HCT116 (cell line): ENCODE results near the gene LCN6. TPM values are rescaled to one million over a fixed set of nuclear protein-coding genes. Genes with fewer than 3 reads are reported as not detected.

ENCODE experiments used
- ATAC-seq: fragments of 200-7000 bp; cut with Tn5 transposase; 2 replicates; pipeline ENCODE4 v1.9.1; 2020; ENCODE audit warnings: mild to moderate bottlenecking, moderate library complexity
- BruUV-seq: library from RNA; stranded (reverse); fragments of 400-500 nt; replicated peaks from 2 replicates; lab custom pipeline; 2021; lab: Mats Ljungman, UMichigan
- CTCF ChIA-PET: fragments of 300-600 bp; sonication (Branson Sonifier 250); formaldehyde crosslinking; loops from one replicate; lab custom pipeline; 2021; ENCODE audit warnings: antibody characterized with exemption; lab: Charles Lee
- POLR2A ChIA-PET: fragments of 300-600, 350-600 bp; sonication (Branson Sonifier 250); formaldehyde crosslinking; loops from one replicate; lab custom pipeline; 2021; ENCODE audit warnings: antibody characterized with exemption; lab: Charles Lee
- RAD21 ChIA-PET, 2 experiments: fragments of 300-600 bp; sonication (Branson Sonifier 250); formaldehyde crosslinking; loops; one replicate each; lab custom pipeline; 2023; ENCODE audit warnings: low total read pairs in 2 of 2; ENCODE audit not compliant: uncharacterized antibody in 2 of 2, unreplicated experiment in 2 of 2, low non-redundant PET in 1 of 2; lab: Charles Lee
- DNase-seq: peaks from one replicate; pipeline ENCODE4 v3.0.0-alpha.2; 2010; ENCODE audit warnings: low read depth, low spot score
- H2AFZ ChIP-seq: fragments of 200-600 bp; shearing (Covaris generic), sonication (generic); 2 replicates; pipeline ENCODE4 v1.6.1; 2017; ENCODE audit warnings: low read depth, mixed run types, mixed read lengths, antibody characterized with exemption, low read length; ENCODE audit not compliant: poor library complexity, severe bottlenecking
- H3K27ac ChIP-seq: 2 replicates; pipeline ENCODE4 v1.5.1; 2012; ENCODE audit warnings: low read depth, low read length
- H3K27me3 ChIP-seq: fragments of 200-600 bp; sonication (generic); 2 replicates; pipeline ENCODE4 v1.6.1; 2016; ENCODE audit warnings: mixed run types, low read length, mixed read lengths; ENCODE audit not compliant: insufficient read depth
- H3K36me3 ChIP-seq, 2 experiments: fragments of 200-500 bp in 1 of 2; fragments of 200-600 bp in 1 of 2; sonication (Bioruptor generic) in 1 of 2; sonication (generic) in 1 of 2; 2 replicates each; pipeline versions ENCODE4 v1.5.1 to v1.6.1; 2014 to 2016; ENCODE audit warnings: low read length in 2 of 2, inconsistent platforms in 1 of 2, mixed read lengths in 1 of 2, mixed run types in 1 of 2; ENCODE audit not compliant: insufficient read depth in 2 of 2, control insufficient read depth in 1 of 2
- H3K4me1 ChIP-seq, 2 experiments: fragments of 200-600 bp in 1 of 2; sonication (generic) in 1 of 2; 2 replicates each; pipeline versions ENCODE4 v1.5.1 to v1.6.1; 2012 to 2017; ENCODE audit warnings: low read length in 2 of 2, inconsistent platforms in 1 of 2, mild to moderate bottlenecking in 1 of 2, mixed read lengths in 1 of 2, mixed run types in 1 of 2, moderate library complexity in 1 of 2; ENCODE audit not compliant: insufficient read depth in 2 of 2, control insufficient read depth in 1 of 2
- H3K4me2 ChIP-seq: fragments of 200-600 bp; sonication (generic); 2 replicates; pipeline ENCODE4 v1.6.1; 2017; ENCODE audit warnings: mixed run types, low read length, mixed read lengths
- H3K4me3 ChIP-seq, 2 experiments: fragments of 200-600 bp in 1 of 2; sonication (generic) in 1 of 2; replicated peaks in 1 of 2; 2 replicates each; pipeline ENCODE4 v1.5.1; 2011 to 2016; ENCODE audit warnings: low read length in 2 of 2, control low read depth in 1 of 2, low read depth in 1 of 2, mild to moderate bottlenecking in 1 of 2, mixed read lengths in 1 of 2, mixed run types in 1 of 2
- H3K79me2 ChIP-seq: fragments of 200-600 bp; sonication (generic); 2 replicates; pipeline ENCODE4 v1.6.1; 2017; ENCODE audit warnings: mild to moderate bottlenecking, mixed run types, low read length, moderate library complexity, mixed read lengths; ENCODE audit not compliant: insufficient read depth
- H3K9ac ChIP-seq: fragments of 200-600 bp; sonication (generic); 2 replicates; pipeline ENCODE4 v1.6.1; 2016; ENCODE audit warnings: low read length, mixed read lengths
- H3K9me2 ChIP-seq: fragments of 200-600 bp; sonication (generic), shearing (Covaris generic); 2 replicates; pipeline ENCODE4 v1.6.1; 2017; ENCODE audit warnings: mixed run types, mild to moderate bottlenecking, moderate library complexity; ENCODE audit not compliant: insufficient read depth
- H3K9me3 ChIP-seq, 2 experiments: fragments of 200-500 bp in 1 of 2; fragments of 200-600 bp in 1 of 2; sonication (Bioruptor generic) in 1 of 2; sonication (generic) in 1 of 2; 2 replicates each; pipeline ENCODE4 v1.6.1; 2014 to 2017; ENCODE audit warnings: low read length in 2 of 2, mixed read lengths in 2 of 2, inconsistent platforms in 1 of 2, low read depth in 1 of 2, mild to moderate bottlenecking in 1 of 2, mixed run types in 1 of 2, moderate library complexity in 1 of 2; ENCODE audit not compliant: control insufficient read depth in 1 of 2, insufficient read depth in 1 of 2
- H4K20me1 ChIP-seq: fragments of 200-600 bp; sonication (generic), shearing (Covaris generic); 2 replicates; pipeline ENCODE4 v1.6.1; 2017; ENCODE audit warnings: mixed run types, mild to moderate bottlenecking, moderate library complexity; ENCODE audit not compliant: insufficient read depth
- JUND ChIP-seq: IDR thresholded peaks from 2 replicates; pipeline ENCODE4 v1.6.1; 2012
- POLR2A ChIP-seq: IDR thresholded peaks from 2 replicates; pipeline ENCODE4 v1.7.0; 2011; ENCODE audit warnings: borderline replicate concordance; ENCODE audit not compliant: insufficient read depth, insufficient read length; ENCODE audit errors: extremely low read depth
- RAD21 ChIP-seq: IDR thresholded peaks from 2 replicates; pipeline ENCODE4 v1.6.1; 2012; ENCODE audit warnings: low read depth, mild to moderate bottlenecking
- SIN3A ChIP-seq: IDR thresholded peaks from 2 replicates; pipeline ENCODE4 v1.6.1; 2012; ENCODE audit warnings: low read depth
- SRF ChIP-seq: IDR thresholded peaks from 2 replicates; pipeline ENCODE4 v1.6.1; 2012; ENCODE audit warnings: low read depth
- YY1 ChIP-seq: IDR thresholded peaks from 2 replicates; pipeline ENCODE4 v1.6.1; 2011; ENCODE audit warnings: low read length, low read depth, moderate library complexity, mild to moderate bottlenecking; ENCODE audit not compliant: insufficient replicate concordance; ENCODE audit errors: extremely low read depth
- ZFX ChIP-seq: fragments of 450-650 bp; IDR thresholded peaks from 2 replicates; pipeline ENCODE4 v1.6.1; 2017
- ZNF274 ChIP-seq: fragments of 200-500 bp; sonication (Bioruptor generic); IDR thresholded peaks from 2 replicates; pipeline ENCODE4 v1.6.1; 2014; ENCODE audit warnings: mild to moderate bottlenecking, low read depth, low read length, inconsistent platforms
- intact Hi-C: fragments of 100-400 bp; cut with micrococcal nuclease; formaldehyde crosslinking; loops from 2 replicates; pipeline ENCODE4 v1.10.0; 2022
- total RNA-seq: library from RNA; stranded (reverse); gene quantifications from one replicate; pipeline ENCODE4 v1.2.1, GENCODE V29; 2021; ENCODE audit not compliant: unreplicated experiment
- TF ChIP-seq, protein P1 (sequence below), 3 experiments: fragments of 200-600 bp in 1 of 3; sonication (generic) in 1 of 3; IDR thresholded peaks in 2 of 3; conservative IDR thresholded peaks in 1 of 3; 2 replicates each; pipeline ENCODE4 v1.5.1; 2012 to 2017; ENCODE audit warnings: low read depth in 2 of 3, low read length in 2 of 3, antibody characterized with exemption in 1 of 3, borderline replicate concordance in 1 of 3, control low read depth in 1 of 3, mild to moderate bottlenecking in 1 of 3, mixed read lengths in 1 of 3, mixed run types in 1 of 3, moderate library complexity in 1 of 3; ENCODE audit not compliant: insufficient read depth in 1 of 3
- TF ChIP-seq, protein P2 (sequence below): IDR thresholded peaks from 2 replicates; pipeline ENCODE4 v1.6.1; 2011; ENCODE audit warnings: mild to moderate bottlenecking, low read length, moderate library complexity; ENCODE audit not compliant: insufficient replicate concordance; ENCODE audit errors: extremely low read depth
- TF ChIP-seq, protein P3 (sequence below): IDR thresholded peaks from 2 replicates; pipeline ENCODE4 v1.6.1; 2012
- TF ChIP-seq, protein P4 (sequence below): IDR thresholded peaks from 2 replicates; pipeline ENCODE4 v1.6.1; 2012; ENCODE audit warnings: low read depth

LCN6 gene
- total RNA-seq, 1 experiment from 2014 or later: not detected

DNA sequence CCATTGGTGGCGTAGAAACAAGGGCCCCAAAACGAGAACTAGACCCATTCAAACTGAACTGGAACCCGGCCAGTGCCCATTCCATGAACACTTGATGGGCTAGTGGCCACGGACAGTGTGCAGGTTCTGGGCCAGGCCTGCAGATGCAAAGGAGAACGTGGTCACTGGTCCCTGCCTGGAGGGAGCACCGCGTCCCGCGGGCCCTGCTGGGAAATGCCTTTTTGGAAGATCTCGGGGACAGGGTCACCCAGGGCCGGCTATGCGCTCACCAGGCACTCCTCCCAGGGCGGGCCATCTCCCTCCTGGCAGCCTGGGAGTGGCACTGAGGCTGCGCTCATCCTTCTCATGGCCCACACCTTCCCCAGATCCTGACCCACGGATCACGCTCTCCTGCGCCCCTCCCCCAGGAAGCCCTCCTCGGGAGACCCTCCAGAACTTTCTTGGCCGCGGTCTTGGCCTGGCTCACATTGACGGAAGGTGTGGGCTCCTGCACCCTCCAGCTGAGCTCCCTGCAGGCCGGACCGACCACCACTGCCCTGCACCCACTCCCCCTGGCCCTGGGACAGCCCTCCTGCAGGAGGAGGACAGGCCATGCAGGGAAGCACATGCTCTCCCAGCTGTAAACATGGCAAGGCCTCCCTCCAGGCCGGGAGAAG, 38.7 kb downstream of the LCN6 start:
- no TSS peak for BruUV-seq
- intact Hi-C loops: no loop called here
- Histone ChIP-seq H3K27me3 (no peaks in the 10 kb centered on the region), H3K36me3 (no peaks in the 10 kb centered on the region), H3K9ac (no peak overlapping the region), H3K9me2 (no peaks in the 10 kb centered on the region), H3K4me2 (no peak overlapping the region), H4K20me1 (no peaks in the 10 kb centered on the region), H3K4me1 (peaks cover 15 to 40% of the 10 kb centered on the region in 2 experiments), H3K9me3 (no peaks in the 10 kb centered on the region), H2AFZ (no peak overlapping the region), H3K27ac (no peak overlapping the region), H3K4me3 (no peak overlapping the region), H3K79me2 (no peaks in the 10 kb centered on the region; the same call in 1 of the 2 replicates)
- TF ChIP-seq RAD21: no peak
- no peak for TF ChIP-seq SRF
- no peak for TF ChIP-seq ZNF274
- no peak for TF ChIP-seq POLR2A
- TF ChIP-seq, protein P1, sequence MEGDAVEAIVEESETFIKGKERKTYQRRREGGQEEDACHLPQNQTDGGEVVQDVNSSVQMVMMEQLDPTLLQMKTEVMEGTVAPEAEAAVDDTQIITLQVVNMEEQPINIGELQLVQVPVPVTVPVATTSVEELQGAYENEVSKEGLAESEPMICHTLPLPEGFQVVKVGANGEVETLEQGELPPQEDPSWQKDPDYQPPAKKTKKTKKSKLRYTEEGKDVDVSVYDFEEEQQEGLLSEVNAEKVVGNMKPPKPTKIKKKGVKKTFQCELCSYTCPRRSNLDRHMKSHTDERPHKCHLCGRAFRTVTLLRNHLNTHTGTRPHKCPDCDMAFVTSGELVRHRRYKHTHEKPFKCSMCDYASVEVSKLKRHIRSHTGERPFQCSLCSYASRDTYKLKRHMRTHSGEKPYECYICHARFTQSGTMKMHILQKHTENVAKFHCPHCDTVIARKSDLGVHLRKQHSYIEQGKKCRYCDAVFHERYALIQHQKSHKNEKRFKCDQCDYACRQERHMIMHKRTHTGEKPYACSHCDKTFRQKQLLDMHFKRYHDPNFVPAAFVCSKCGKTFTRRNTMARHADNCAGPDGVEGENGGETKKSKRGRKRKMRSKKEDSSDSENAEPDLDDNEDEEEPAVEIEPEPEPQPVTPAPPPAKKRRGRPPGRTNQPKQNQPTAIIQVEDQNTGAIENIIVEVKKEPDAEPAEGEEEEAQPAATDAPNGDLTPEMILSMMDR (IDR thresholded peaks at IDR 0.05 in 2 of 3, conservative IDR thresholded peaks at IDR 0.05 in 1 of 3; ENCODE audit: borderline replicate concordance in 1 of 3, insufficient read depth in 1 of 3, low read depth in 2 of 3, low read length in 2 of 3): no peak
- TF ChIP-seq, protein P2, sequence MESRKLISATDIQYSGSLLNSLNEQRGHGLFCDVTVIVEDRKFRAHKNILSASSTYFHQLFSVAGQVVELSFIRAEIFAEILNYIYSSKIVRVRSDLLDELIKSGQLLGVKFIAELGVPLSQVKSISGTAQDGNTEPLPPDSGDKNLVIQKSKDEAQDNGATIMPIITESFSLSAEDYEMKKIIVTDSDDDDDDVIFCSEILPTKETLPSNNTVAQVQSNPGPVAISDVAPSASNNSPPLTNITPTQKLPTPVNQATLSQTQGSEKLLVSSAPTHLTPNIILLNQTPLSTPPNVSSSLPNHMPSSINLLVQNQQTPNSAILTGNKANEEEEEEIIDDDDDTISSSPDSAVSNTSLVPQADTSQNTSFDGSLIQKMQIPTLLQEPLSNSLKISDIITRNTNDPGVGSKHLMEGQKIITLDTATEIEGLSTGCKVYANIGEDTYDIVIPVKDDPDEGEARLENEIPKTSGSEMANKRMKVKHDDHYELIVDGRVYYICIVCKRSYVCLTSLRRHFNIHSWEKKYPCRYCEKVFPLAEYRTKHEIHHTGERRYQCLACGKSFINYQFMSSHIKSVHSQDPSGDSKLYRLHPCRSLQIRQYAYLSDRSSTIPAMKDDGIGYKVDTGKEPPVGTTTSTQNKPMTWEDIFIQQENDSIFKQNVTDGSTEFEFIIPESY: no peak
- no peak for TF ChIP-seq ZFX
- TF ChIP-seq JUND: no peak
- TF ChIP-seq SIN3A: no peak
- TF ChIP-seq YY1: no peak
- TF ChIP-seq, protein P3, sequence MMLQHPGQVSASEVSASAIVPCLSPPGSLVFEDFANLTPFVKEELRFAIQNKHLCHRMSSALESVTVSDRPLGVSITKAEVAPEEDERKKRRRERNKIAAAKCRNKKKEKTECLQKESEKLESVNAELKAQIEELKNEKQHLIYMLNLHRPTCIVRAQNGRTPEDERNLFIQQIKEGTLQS: no peak
- TF ChIP-seq, protein P4, sequence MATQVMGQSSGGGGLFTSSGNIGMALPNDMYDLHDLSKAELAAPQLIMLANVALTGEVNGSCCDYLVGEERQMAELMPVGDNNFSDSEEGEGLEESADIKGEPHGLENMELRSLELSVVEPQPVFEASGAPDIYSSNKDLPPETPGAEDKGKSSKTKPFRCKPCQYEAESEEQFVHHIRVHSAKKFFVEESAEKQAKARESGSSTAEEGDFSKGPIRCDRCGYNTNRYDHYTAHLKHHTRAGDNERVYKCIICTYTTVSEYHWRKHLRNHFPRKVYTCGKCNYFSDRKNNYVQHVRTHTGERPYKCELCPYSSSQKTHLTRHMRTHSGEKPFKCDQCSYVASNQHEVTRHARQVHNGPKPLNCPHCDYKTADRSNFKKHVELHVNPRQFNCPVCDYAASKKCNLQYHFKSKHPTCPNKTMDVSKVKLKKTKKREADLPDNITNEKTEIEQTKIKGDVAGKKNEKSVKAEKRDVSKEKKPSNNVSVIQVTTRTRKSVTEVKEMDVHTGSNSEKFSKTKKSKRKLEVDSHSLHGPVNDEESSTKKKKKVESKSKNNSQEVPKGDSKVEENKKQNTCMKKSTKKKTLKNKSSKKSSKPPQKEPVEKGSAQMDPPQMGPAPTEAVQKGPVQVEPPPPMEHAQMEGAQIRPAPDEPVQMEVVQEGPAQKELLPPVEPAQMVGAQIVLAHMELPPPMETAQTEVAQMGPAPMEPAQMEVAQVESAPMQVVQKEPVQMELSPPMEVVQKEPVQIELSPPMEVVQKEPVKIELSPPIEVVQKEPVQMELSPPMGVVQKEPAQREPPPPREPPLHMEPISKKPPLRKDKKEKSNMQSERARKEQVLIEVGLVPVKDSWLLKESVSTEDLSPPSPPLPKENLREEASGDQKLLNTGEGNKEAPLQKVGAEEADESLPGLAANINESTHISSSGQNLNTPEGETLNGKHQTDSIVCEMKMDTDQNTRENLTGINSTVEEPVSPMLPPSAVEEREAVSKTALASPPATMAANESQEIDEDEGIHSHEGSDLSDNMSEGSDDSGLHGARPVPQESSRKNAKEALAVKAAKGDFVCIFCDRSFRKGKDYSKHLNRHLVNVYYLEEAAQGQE: no peak
- ChIA-PET CTCF (no interaction called here), RAD21 (no interaction called here), POLR2A (no interaction called here)
- ATAC-seq: no peak
- no peak for DNase-seq
